ENCODE measurements around the gene GLRX3. TPM values are rescaled to one million over a fixed set of nuclear protein-coding genes. Genes with fewer than 3 reads are reported as not detected.
"Not testable (repeated sequence)": the region's sequence is repeated elsewhere in the genome, so short reads cannot be mapped to it uniquely, and the experiment has no call there.

GLRX3 gene
- total RNA-seq, 1 donor from 2014 or later = 109 TPM

GRCh38 chr10:130189608-130190054 is 53.4 kb downstream of the GLRX3 start:
- ATAC-seq = no peak

- peak; percentile 96 for ATAC-seq
These were observed 54.0 kb downstream of the GLRX3 start for GRCh38 chr10:130190055-130190736.

GRCh38 chr10:130190737-130191115 is 54.5 kb downstream of the GLRX3 start:
- ATAC-seq = peak; percentile 34

- ATAC-seq = no peak
These were observed 55.2 kb downstream of the GLRX3 start for GRCh38 chr10:130191380-130191779.

- no peak for ATAC-seq
These were observed 56.2 kb downstream of the GLRX3 start for GRCh38 chr10:130192276-130192848.

GRCh38 chr10:130193033-130193432 is 56.8 kb downstream of the GLRX3 start:
- no peak for ATAC-seq

- ATAC-seq = no peak
These were observed 57.5 kb downstream of the GLRX3 start for GRCh38 chr10:130193493-130194193.

- no peak for ATAC-seq
These were observed 58.2 kb downstream of the GLRX3 start for GRCh38 chr10:130194194-130194990.

GRCh38 chr10:130194991-130195645 is 58.9 kb downstream of the GLRX3 start:
- no peak for ATAC-seq

GRCh38 chr10:130195746-130196294 is 59.6 kb downstream of the GLRX3 start:
- ATAC-seq = no peak

GRCh38 chr10:130196511-130197487 is 60.6 kb downstream of the GLRX3 start:
- ATAC-seq = no peak

GRCh38 chr10:130198651-130199050 is 62.5 kb downstream of the GLRX3 start:
- no peak for ATAC-seq

- no peak for ATAC-seq
These were observed 64.2 kb downstream of the GLRX3 start for GRCh38 chr10:130200179-130201042.

- peak; percentile 14 for ATAC-seq
These were observed 64.8 kb downstream of the GLRX3 start for GRCh38 chr10:130201043-130201380.

- ATAC-seq = not testable (repeated sequence)
These were observed 66.0 kb downstream of the GLRX3 start for GRCh38 chr10:130202150-130202549.

- ATAC-seq = no peak
These were observed 66.9 kb downstream of the GLRX3 start for GRCh38 chr10:130202984-130203621.

- no peak for ATAC-seq
These were observed 67.4 kb downstream of the GLRX3 start for GRCh38 chr10:130203626-130204025.

- no peak for ATAC-seq
These were observed 70.1 kb downstream of the GLRX3 start for GRCh38 chr10:130206216-130206737.

- no peak for ATAC-seq
These were observed 71.0 kb downstream of the GLRX3 start for GRCh38 chr10:130207205-130207604.

All from esophagus mucosa (tissue), 1 donor.